A549 treated with GW870086 at 1 μM for 4 hours (cell line): ENCODE measurements around the gene POLD4. TPM values are rescaled to one million over a fixed set of nuclear protein-coding genes. Genes with fewer than 3 reads are reported as not detected.

Experiments
- total RNA-seq: library from RNA; stranded (reverse); fragments of 200-300 nt; extraction: Qiagen RNA extraction; gene quantifications from 5 replicates; pipeline ENCODE4 v1.2.3, GENCODE V29; 2022; ENCODE audit warnings: low read depth

POLD4 gene
- total RNA-seq: 192 to 253 TPM (median 224 TPM) in 5 replicates

GRCh38 chr11:67353317-67354074, at the start of gene POLD4:
Gene POLD4 (minus strand): TSS chr11:67353546. CDS start chr11:67353399, 147 bp downstream.

DNA sequence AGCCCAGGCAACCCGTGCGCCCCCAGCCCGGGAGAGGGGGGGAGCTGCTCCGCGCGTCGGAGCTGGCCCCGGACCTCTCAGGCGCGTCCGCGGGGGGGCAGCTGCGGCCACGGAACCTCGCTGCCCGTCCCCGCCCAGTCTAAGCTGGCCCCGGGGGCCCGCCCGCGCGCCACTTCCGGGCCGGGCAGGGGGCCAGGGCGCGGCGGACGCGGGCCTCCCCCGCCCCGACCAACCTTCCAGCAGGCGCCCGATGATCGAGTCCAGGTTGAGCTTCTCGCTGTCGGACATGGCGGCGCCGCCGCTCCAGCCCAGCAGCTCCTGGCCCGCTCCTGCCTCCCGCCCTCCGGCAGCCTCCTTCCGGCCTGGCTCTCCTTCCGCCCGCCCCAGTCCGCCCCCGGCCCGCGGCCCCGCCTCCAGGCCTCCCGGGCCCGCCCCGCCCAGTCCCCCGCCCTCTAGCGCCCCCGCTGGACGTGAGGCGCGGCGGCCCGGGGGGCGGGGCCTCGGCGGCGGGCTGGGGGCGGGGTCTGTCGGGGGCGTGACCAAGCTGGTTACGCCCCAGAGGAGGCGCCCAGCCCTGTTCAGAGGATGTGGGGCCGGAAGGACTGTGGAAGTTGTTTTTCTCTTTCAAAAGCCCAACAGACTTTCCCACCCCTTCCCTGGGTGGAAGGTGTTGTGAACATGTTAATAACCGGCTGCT, 48.3 kb upstream of the POLD4 start, which contains the start of gene PPP1CA:
TSS of gene PPP1CA (minus strand) at position 364 of the 697 bp plus-strand sequence. CDS start at position 288, 76 bp downstream.

GRCh38 chr11:67391304-67392182, 38.2 kb upstream of the POLD4 start, which contains the start of gene RAD9A:
Gene RAD9A (plus strand): TSS chr11:67391986. CDS start chr11:67392045, 59 bp downstream.

DNA sequence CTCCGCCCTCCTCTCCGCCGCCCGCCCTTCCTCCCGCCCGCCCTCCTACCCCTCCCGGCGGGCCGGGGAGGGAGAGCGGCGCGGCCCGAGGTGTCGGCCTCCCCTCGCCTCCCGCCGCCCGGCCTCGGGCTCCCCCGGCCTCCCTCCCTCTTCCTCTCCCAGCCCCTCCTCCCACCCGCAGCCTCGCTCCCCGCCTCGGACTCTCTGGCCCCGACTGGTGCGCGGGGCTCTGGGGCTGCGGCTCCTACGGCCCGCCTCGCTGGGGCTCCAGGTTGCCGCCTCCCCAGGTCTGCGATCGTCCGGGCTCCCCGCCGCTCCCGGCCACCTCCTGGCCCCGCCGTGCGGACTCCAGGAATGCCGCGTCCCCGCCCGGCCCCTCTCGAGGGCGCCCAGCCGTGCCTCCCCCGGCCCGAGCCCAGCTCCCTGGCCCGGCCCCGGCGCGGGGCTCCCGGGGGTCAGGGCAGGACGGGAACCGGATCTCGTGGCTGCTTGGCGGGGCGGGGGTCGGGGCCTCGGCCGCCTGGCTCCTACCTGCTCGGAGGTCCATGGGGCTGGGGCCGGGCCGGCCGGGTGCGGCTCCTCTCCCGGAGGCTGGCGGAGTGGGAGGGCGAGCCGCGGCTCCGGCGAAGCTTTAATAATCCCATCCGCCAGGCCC, 19.8 kb upstream of the POLD4 start, which contains the start of gene CLCF1:
TSS of gene CLCF1 (minus strand) at position 606 of the 655 bp plus-strand sequence. CDS start at position 547, 59 bp downstream.

DNA sequence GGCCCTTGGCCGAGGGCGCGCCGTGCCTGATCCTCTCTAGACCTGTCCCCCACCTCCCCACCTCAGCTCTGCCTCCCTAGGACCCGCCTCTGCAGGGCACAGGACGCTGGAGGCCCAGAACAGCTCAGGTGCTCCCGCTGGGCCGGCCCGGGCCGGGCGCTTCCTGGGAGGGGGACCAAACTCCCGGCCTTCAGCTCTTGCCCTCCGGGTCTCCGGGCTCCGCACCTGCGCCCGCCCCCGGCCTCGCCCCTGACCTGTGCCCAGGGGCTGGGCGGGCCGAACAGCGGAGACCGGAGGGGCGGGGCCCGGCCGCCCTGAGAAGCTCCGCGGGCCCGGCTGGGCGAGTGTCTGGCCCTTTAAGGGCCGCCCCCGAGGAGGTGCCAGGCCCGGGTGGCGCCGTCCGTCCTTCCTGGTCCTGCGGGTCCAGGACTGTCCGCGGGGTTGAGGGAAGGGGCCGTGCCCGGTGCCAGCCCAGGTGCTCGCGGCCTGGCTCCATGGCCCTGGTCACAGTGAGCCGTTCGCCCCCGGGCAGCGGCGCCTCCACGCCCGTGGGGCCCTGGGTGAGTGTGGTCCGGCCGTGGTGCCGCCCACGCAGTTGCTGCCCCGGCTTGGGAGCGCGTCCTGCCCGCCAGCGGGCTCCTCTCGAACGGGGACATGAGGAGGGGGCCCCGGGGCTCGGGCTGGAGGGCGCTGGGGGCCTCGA, 50.1 kb downstream of the POLD4 start, which contains the start of gene SSH3:
TSS of gene SSH3 (plus strand) at position 399 of the 703 bp plus-strand sequence. CDS start at position 495, 96 bp downstream.

Other genes starting within 250 kb of the POLD4 start
- gene KDM2A, start 234.3 kb downstream of the POLD4 start, total RNA-seq: 42.0 to 51.9 TPM (median 46.7 TPM) in 5 replicates
- 25.8 to 39.1 TPM (median 36.4 TPM) in 5 replicates for gene GRK2, start 87.1 kb downstream of the POLD4 start, total RNA-seq
- 18.7 to 29.1 TPM (median 26.9 TPM) in 5 replicates for gene ANKRD13D, start 64.2 kb downstream of the POLD4 start, total RNA-seq
- gene SSH3, start 50.0 kb downstream of the POLD4 start, total RNA-seq: 16.6 to 32.1 TPM (median 27.6 TPM) in 5 replicates
- gene CLCF1, start 20.1 kb upstream of the POLD4 start, total RNA-seq: 49.7 to 54.8 TPM (median 52.5 TPM) in 5 replicates
- gene RAD9A, start 38.4 kb upstream of the POLD4 start, total RNA-seq: 23.3 to 34.3 TPM (median 31.1 TPM) in 5 replicates
- 267 to 305 TPM (median 288 TPM) in 5 replicates for gene PPP1CA, start 48.3 kb upstream of the POLD4 start, total RNA-seq
- gene TBC1D10C, start 50.5 kb upstream of the POLD4 start, total RNA-seq: 0.09 to 0.16 TPM in 2 of 5 replicates, not detected in the others
- 0.14 to 0.19 TPM (median 0.14 TPM) in 5 replicates for gene CARNS1, start 62.1 kb upstream of the POLD4 start, total RNA-seq
- 41.3 to 50.1 TPM (median 47.5 TPM) in 5 replicates for gene RPS6KB2, start 74.9 kb upstream of the POLD4 start, total RNA-seq
- 0.15 to 0.36 TPM (median 0.23 TPM) in 5 replicates for gene PTPRCAP, start 84.1 kb upstream of the POLD4 start, total RNA-seq
- 49.1 to 60.0 TPM (median 56.1 TPM) in 5 replicates for gene CORO1B, start 89.9 kb upstream of the POLD4 start, total RNA-seq
- 0.08 TPM in 1 of 5 replicates, not detected in the others for gene GPR152, start 99.2 kb upstream of the POLD4 start, total RNA-seq
- gene CABP4, start 101.8 kb upstream of the POLD4 start, total RNA-seq: not detected in 5 replicates
- gene TMEM134, start 115.7 kb upstream of the POLD4 start, total RNA-seq: 50.2 to 66.2 TPM (median 60.8 TPM) in 5 replicates
- 39.1 to 45.8 TPM (median 45.1 TPM) in 5 replicates for gene AIP, start 129.5 kb upstream of the POLD4 start, total RNA-seq
- 32.3 to 48.6 TPM (median 44.4 TPM) in 5 replicates for gene PITPNM1, start 151.8 kb upstream of the POLD4 start, total RNA-seq
- gene CDK2AP2, start 154.6 kb upstream of the POLD4 start, total RNA-seq: 61.9 to 88.0 TPM (median 79.3 TPM) in 5 replicates
- not detected in 5 replicates for gene CABP2, start 169.9 kb upstream of the POLD4 start, total RNA-seq
- gene GSTP1, start 230.3 kb upstream of the POLD4 start, total RNA-seq: 1,438 to 1,735 TPM (median 1,655 TPM) in 5 replicates